HG03196 (cell line): ENCODE results near the gene TRIM59.
"Not testable (repeated sequence)": the region's sequence is repeated elsewhere in the genome, so short reads cannot be mapped to it uniquely, and the experiment has no call there.

Experiments
- ATAC-seq: cut with Tn5 transposase; IDR thresholded peaks from one replicate; pipeline ENCODE4 v1.9.1; 2021; ENCODE audit not compliant: unreplicated experiment

TRIM59 gene

GRCh38 chr3:160458151-160458550 is 8.6 kb upstream of the TRIM59 start:
- no peak for ATAC-seq

GRCh38 chr3:160455846-160456245 is 6.3 kb upstream of the TRIM59 start:
- ATAC-seq, result no peak

- ATAC-seq, result no peak
These were observed 5.4 kb upstream of the TRIM59 start for GRCh38 chr3:160454995-160455394.

GRCh38 chr3:160452251-160452650 is 2.7 kb upstream of the TRIM59 start:
- ATAC-seq, result not testable (repeated sequence)

- ATAC-seq, result no peak
These were observed 2.0 kb upstream of the TRIM59 start for GRCh38 chr3:160451602-160452001.

- ATAC-seq, result no peak
These were observed 1.3 kb upstream of the TRIM59 start for GRCh38 chr3:160450846-160451245.

GRCh38 chr3:160448845-160449635 is 546 bp downstream of the TRIM59 start:
- peak; percentile 39 for ATAC-seq

- ATAC-seq, result no peak
These were observed 2.0 kb downstream of the TRIM59 start for GRCh38 chr3:160447544-160447943.

GRCh38 chr3:160446522-160447056 is 3.0 kb downstream of the TRIM59 start:
- ATAC-seq, result no peak

- no peak for ATAC-seq
These were observed 3.7 kb downstream of the TRIM59 start for GRCh38 chr3:160445854-160446253.

- no peak for ATAC-seq
These were observed 5.2 kb downstream of the TRIM59 start for GRCh38 chr3:160444411-160444810.

- ATAC-seq, result no peak
These were observed 8.9 kb downstream of the TRIM59 start for GRCh38 chr3:160440687-160441086.

GRCh38 chr3:160437083-160437455 is 12.5 kb downstream of the TRIM59 start:
- no peak for ATAC-seq

- no peak for ATAC-seq
These were observed 13.8 kb downstream of the TRIM59 start for GRCh38 chr3:160435747-160436146.

GRCh38 chr3:160435095-160435494 is 14.5 kb downstream of the TRIM59 start:
- ATAC-seq, result no peak

- ATAC-seq, result no peak
These were observed 15.5 kb downstream of the TRIM59 start for GRCh38 chr3:160434071-160434470.

GRCh38 chr3:160427832-160428424 is 21.7 kb downstream of the TRIM59 start:
- ATAC-seq, result no peak

GRCh38 chr3:160417311-160417710 is 32.3 kb downstream of the TRIM59 start:
- ATAC-seq, result no peak

GRCh38 chr3:160413613-160414248 is 35.9 kb downstream of the TRIM59 start:
- ATAC-seq, result no peak

GRCh38 chr3:160412477-160412876 is 37.1 kb downstream of the TRIM59 start:
- no peak for ATAC-seq

- ATAC-seq, result no peak
These were observed 39.6 kb downstream of the TRIM59 start for GRCh38 chr3:160409812-160410610.
